GM12891 (cell line): ENCODE data around the gene NDUFA12.

Source experiments
- POLR2A ChIP-seq: IDR thresholded peaks from 2 replicates; pipeline ENCODE4 v1.6.1; 2011; ENCODE audit warnings: low read depth, low read length, control low read depth
- POLR2AphosphoS5 ChIP-seq: IDR thresholded peaks from 2 replicates; pipeline ENCODE4 v1.6.1; 2011; ENCODE audit warnings: low read depth, low read length, control low read depth
- SPI1 ChIP-seq: IDR thresholded peaks from 2 replicates; pipeline ENCODE4 v1.6.1; 2011; ENCODE audit warnings: low read depth, low read length, control low read depth

- no peak for TF ChIP-seq POLR2A
- no peak for TF ChIP-seq POLR2AphosphoS5
- no peak for TF ChIP-seq SPI1
These were observed 2.7 kb upstream of the NDUFA12 start for GRCh38 chr12:95006206-95006605.
